ENCODE data around the gene TIMP3.
A peak's percentile ranks its signal among the peaks of the same experiment; 100 is the strongest.
"Not testable (repeated sequence)": the region's sequence is repeated elsewhere in the genome, so short reads cannot be mapped to it uniquely, and the experiment has no call there.

The TIMP3 gene

DNA sequence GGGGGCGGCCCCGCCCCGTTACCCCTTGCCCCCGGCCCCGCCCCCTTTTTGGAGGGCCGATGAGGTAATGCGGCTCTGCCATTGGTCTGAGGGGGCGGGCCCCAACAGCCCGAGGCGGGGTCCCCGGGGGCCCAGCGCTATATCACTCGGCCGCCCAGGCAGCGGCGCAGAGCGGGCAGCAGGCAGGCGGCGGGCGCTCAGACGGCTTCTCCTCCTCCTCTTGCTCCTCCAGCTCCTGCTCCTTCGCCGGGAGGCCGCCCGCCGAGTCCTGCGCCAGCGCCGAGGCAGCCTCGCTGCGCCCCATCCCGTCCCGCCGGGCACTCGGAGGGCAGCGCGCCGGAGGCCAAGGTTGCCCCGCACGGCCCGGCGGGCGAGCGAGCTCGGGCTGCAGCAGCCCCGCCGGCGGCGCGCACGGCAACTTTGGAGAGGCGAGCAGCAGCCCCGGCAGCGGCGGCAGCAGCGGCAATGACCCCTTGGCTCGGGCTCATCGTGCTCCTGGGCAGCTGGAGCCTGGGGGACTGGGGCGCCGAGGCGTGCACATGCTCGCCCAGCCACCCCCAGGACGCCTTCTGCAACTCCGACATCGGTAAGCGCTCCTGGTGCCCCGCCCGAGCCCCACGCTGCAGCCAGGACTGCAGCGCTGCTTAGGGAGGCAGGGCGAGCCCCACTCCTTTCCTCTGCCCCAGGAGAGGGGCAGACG is at the start of gene TIMP3:
TSS of gene TIMP3 (plus strand) at position 169 of the 700 bp plus-strand sequence. CDS start at position 466, 297 bp downstream.
- peak; percentile 63 for DNase-seq

DNA sequence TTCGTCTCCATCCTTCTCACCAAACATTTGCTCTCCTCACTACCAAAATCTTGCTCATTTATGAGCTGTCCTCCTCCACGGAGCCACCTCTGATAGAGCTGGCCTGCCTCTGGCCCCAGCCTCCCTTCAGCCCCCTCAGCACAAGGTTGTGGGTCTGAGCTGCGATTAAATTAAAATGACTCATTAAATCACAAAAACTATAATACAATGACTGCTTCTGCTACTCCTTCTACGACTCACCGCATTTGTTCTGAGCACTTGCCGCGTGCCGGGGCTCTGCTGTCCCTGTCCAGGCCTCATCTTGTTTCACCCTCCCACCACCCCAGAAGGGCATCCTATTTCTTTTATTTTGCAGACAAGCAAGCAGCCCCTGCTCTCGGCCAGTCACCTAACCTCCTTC is 49.2 kb upstream of the TIMP3 start:
- no peak for DNase-seq

DNA sequence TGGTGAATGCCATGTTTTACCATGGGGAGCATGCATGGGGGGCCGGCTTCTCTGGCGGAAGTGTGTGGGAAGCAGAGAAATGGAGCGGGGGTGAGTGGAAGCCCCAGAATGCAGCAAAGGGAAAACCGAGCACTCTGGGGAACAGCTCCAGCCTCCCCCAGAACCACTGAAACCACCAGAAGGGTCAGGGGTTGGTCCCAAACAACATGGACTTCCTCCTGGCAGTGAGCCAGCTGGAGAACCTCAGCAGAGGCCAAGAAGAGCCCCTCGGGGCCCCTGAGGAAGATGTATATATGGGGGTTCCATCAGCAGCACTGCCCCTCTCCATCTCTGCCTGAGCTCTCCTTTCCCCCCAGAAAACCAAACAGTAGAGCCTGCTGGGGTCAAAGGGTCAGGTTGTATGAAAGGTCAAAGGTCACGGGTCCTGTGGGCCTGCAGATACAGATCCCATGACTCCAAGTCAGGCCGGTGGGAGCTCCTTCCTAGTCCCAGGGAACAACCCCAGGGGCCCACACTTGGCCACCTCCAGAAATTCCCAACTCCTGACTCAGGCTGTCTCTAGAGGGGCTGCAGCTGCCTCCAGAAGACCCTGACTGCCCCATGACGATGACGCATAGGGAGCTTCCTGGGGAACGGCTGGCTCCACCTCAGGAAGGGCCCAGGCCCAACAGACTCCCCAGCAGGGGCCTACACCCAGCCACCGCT is 48.5 kb upstream of the TIMP3 start:
- no peak for DNase-seq

- no peak for DNase-seq
Measured at GRCh38 chr22:32753591-32753990, 47.9 kb upstream of the TIMP3 start.

- no peak for DNase-seq
Measured at GRCh38 chr22:32754413-32755041, 47.0 kb upstream of the TIMP3 start.

GRCh38 chr22:32757086-32757762 is 44.3 kb upstream of the TIMP3 start:
- DNase-seq = not testable (repeated sequence)

DNA sequence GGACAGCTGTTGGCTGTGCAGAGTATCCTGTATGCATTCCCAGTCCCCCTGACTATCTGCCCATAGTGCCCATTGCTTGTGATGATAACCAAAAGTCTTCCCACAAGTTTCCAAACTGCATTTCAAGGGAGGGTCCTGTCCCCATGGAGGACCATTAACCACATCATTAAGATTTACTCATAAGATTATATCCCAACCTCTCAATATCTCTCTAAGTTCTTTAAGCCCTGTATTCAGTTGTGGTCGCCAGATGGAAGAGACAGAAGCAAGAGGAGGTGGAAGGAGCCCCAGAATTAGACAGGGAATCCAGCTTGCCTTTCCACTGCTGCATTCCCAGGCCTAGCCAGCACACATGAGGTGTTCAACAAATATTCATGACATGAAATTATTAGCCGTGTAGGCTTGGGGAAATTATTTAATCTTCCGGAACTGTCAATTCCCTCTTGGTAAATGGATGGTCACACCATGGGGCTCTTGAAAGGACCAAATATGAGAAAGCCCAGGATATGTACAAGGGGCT is 42.6 kb upstream of the TIMP3 start:
- no peak for DNase-seq

- no peak for DNase-seq
Measured at GRCh38 chr22:32760396-32760795, 41.1 kb upstream of the TIMP3 start.

GRCh38 chr22:32760815-32761214 is 40.7 kb upstream of the TIMP3 start:
- DNase-seq = peak; percentile 3

- DNase-seq = no peak
Measured at GRCh38 chr22:32761251-32761903, 40.1 kb upstream of the TIMP3 start.

DNA sequence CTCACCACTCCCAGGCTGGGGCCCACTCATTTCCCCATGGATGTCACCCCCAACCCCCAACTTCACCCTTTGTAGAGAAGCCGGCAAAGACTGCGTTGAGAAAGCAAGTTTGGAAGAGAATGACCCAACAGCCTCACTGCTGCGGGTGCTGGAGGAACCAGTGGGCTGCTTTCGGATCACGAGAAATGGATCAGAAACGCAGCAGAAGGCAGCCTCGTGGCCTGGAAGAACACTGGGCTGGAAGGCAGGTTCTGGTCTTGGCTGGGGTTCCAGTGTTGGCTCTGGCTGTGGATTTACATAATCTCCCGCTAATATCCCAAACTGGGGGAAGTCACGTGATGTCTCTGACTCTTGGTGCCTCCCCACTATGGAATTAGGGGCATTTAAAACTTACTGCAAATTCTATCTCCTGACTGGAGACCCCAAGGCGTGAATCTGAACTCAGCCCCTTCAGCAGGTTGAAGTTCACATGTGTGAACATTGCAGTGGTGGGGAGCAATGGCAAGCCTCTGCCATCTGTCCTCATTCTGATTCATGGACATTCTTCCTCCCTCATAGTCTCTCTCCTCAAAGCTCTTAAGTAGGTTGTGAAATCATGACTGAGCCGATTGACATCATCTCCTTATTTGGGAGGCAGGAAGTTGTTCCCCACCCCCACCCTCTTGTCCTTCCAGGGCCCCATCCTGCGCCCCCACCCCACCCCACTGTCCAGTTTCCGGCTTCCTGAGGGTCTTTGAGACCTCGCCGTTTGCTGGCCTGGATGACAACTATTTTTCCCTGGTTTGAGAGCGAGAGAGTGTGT is 37.0 kb upstream of the TIMP3 start:
- no peak for DNase-seq

DNA sequence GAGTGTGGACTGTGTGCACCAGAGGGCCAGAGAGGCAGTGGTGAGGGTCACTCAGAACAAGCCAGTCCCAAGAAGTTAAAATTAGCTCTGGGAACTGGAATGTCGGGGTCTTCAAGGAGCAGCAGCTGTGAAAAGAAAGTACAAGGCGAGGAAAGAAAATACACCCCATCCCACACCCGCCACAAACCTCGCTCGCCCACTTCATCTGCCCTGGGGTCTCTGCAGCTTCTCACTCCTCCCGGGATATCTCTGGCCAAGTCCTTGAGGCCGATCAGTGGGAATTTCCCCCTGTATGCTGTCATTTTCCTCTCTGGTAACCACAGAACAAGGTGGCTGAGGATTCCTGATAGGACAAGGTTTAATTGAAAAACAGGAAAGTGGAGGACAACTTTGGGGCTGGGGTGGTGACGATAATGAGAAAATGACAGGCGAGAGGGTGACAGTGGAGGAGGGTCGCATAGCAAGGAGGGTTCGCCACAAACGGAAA is 36.3 kb upstream of the TIMP3 start:
- DNase-seq = no peak

DNA sequence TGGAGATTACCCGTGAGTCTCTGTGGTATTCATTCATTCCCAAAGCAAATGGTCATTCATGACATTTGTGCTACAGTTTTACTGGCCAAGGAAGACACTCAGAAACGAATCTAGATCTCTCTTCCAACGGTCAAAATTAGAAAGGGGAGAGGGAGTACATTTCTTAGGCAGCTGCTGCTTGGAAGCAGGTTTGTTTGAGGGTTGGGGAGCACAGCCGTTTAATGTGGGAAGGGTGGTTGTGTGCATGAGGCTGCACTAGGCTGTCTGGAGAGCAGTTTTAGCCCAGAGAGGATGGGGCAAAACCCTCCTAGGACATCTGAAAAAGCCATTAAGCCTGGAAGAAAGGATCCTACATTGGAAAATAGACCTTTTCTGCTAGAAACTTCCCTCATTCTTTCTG is 29.7 kb upstream of the TIMP3 start:
- DNase-seq = no peak

DNA sequence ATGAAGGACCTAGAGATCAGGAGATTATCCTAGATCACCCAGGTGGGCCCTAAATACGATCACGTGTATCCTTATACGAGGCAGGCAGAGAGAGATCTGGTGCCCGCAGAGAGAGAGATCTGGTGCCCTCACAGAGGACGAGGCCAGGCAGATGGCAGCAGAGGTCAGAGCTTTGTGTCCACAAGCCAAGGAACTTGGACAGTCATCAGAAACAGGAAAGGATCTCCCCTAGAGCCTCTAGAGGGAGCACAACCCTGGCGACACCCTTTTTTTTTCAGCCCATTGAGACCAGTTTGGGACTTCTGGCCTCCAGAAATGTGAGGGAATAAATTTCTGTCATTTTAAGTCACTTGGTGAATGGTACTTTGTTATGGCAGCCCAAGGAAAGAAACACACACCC is 25.5 kb upstream of the TIMP3 start:
- DNase-seq = no peak

- DNase-seq = no peak
Measured at GRCh38 chr22:32776397-32776796, 25.1 kb upstream of the TIMP3 start.

DNA sequence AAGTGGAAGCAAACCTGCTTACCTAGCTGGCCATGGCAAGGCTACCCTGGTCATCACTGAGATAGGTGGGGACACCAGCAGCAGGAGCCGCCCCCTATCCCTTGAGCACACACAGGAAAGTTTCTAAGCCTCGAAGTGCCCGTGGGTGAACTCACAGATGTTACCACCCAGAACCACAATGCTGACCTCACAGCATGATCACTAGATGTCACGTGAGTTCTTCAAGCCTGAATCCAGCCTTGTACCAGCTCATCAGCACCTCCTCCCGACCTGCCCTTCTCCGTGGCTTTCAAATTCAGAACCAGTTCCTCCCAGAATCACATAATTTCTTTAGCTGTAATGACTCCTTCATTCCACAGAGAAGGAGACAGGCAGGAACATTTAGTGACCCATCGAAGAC is 24.7 kb upstream of the TIMP3 start:
- DNase-seq = no peak

DNA sequence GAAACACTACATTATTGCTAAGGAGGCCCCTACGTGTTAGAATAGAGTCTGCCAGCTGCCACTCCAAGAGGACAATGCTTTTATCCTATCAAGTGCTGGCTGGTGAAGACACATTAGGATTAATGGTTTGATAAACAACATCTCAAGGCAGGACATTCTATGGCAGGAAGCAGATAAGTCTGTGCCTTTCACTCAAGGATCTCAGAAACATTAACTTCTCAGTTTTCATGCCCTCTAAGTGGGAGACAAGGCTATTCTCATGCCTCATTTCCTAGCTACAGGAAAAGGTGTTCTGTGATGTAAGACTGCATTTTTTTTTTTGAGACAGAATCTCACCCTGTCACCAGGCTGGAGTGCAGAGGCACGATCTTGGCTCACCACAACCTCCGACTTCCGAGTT is 23.5 kb upstream of the TIMP3 start:
- no peak for DNase-seq

- no peak for DNase-seq
Measured at GRCh38 chr22:32780726-32781310, 20.7 kb upstream of the TIMP3 start.

- no peak for DNase-seq
Measured at GRCh38 chr22:32781695-32782094, 19.8 kb upstream of the TIMP3 start.

GRCh38 chr22:32785321-32786026 is 16.0 kb upstream of the TIMP3 start:
- no peak for DNase-seq

- DNase-seq = no peak
Measured at GRCh38 chr22:32786027-32786418, 15.5 kb upstream of the TIMP3 start.
